Spleen (tissue), 11 donors: ENCODE measurements around the gene DTD2. TPM values are rescaled to one million over a fixed set of nuclear protein-coding genes. Genes with fewer than 3 reads are reported as not detected.
"Not testable (repeated sequence)": the region's sequence is repeated elsewhere in the genome, so short reads cannot be mapped to it uniquely, and the experiment has no call there.

Experiments used
- DNase-seq: peaks from one replicate; pipeline ENCODE4 v3.0.0-alpha.2; 2020
- H3K27ac ChIP-seq, 8 donors: fragments of 200-600 bp; sonication (generic) in 7 of 8; 1 replicate in 4 of 8; 2 replicates in 4 of 8; pipeline versions ENCODE4 v1.5.0 to v1.8.0; 2016 to 2021; ENCODE audit warnings: inconsistent platforms in 4 of 8, mild to moderate bottlenecking in 4 of 8, moderate library complexity in 1 of 8
- H3K27me3 ChIP-seq, 7 donors: fragments of 200-600 bp; sonication (generic) in 6 of 7; replicated peaks in 1 of 7; 1 replicate in 4 of 7; 2 replicates in 3 of 7; pipeline versions ENCODE4 v1.5.0 to v1.8.0; 2016 to 2021; ENCODE audit warnings: inconsistent platforms in 3 of 7, mild to moderate bottlenecking in 1 of 7
- H3K36me3 ChIP-seq, 6 donors: fragments of 200-600 bp; sonication (generic) in 5 of 6; 1 replicate in 4 of 6; 2 replicates in 2 of 6; pipeline versions ENCODE4 v1.5.0 to v1.8.0; 2016 to 2021; ENCODE audit warnings: inconsistent platforms in 2 of 6
- H3K4me1 ChIP-seq, 6 donors: fragments of 200-600 bp; sonication (generic) in 5 of 6; 1 replicate in 3 of 6; 2 replicates in 3 of 6; pipeline versions ENCODE4 v1.5.0 to v1.8.0; 2016 to 2021; ENCODE audit warnings: inconsistent platforms in 3 of 6
- H3K4me3 ChIP-seq, 8 donors: fragments of 200-600 bp; sonication (generic) in 7 of 8; 1 replicate in 4 of 8; 2 replicates in 4 of 8; pipeline versions ENCODE4 v1.5.0 to v1.8.0; 2016 to 2021; ENCODE audit warnings: inconsistent platforms in 4 of 8, mild to moderate bottlenecking in 4 of 8, moderate library complexity in 2 of 8
- H3K9me3 ChIP-seq, 8 donors: fragments of 200-600 bp; sonication (generic) in 7 of 8; 1 replicate in 4 of 8; 2 replicates in 4 of 8; pipeline versions ENCODE4 v1.5.0 to v1.8.0; 2016 to 2021; ENCODE audit warnings: inconsistent platforms in 4 of 8
- POLR2A ChIP-seq, 3 donors: fragments of 450-650 bp; IDR thresholded peaks; one replicate each; pipeline ENCODE4 v1.5.1; 2017; ENCODE audit warnings: antibody characterized with exemption in 3 of 3, mild to moderate bottlenecking in 1 of 3
- POLR2AphosphoS5 ChIP-seq, 3 donors: sonication (generic); formaldehyde crosslinking; IDR thresholded peaks; one replicate each; pipeline ENCODE4 v1.5.1; 2017; ENCODE audit warnings: antibody characterized with exemption in 3 of 3
- WGBS, 5 donors: extraction: QIAGEN DNeasy Blood & Tissue Kit in 3 of 5; methylation state at CpG; one replicate each; pipeline versions ENCODE4 v1.1.5 to v1.1.7; 2013 to 2018; 5-methylcytosine and 5-hydroxymethylcytosine counted together
- intact Hi-C: fragments of 100-400 bp; cut with DNase I; formaldehyde crosslinking; loops from one replicate; pipeline ENCODE4 v1.15.0; 2023; ENCODE audit warnings: low total_unique reads
- polyA plus RNA-seq, 3 donors: library from polyadenylated mRNA; stranded (reverse); fragments of 200-250 nt; gene quantifications; one replicate each; pipeline ENCODE4 v1.2.1, GENCODE V29; 2013
- total RNA-seq, 7 donors: library from RNA; depleted of rRNA in 3 of 7; stranded (reverse); fragments of >200 nt in 3 of 7; fragmentation: NEBNext Ultra II Directional in 4 of 7; extraction: Animal tissue kit (Norgen Biotek cat#: 25700) in 4 of 7; gene quantifications; one replicate each; pipeline versions ENCODE4 v1.1.0 to v1.2.1, GENCODE V29; 2016 to 2021
- TF ChIP-seq, protein P1 (sequence below), 11 experiments: fragments of 200-600 bp in 7 of 11; fragments of 450-650 bp in 4 of 11; sonication (generic) in 4 of 11; IDR thresholded peaks in 8 of 11; conservative IDR thresholded peaks in 3 of 11; 1 replicate in 7 of 11; 2 replicates in 4 of 11; pipeline versions ENCODE4 v1.4.0 to v1.8.0; 2016 to 2021; ENCODE audit warnings: antibody characterized with exemption in 11 of 11, inconsistent platforms in 4 of 11, mild to moderate bottlenecking in 1 of 11
- donor health status: healthy with polysubstance abuse.
- donor health status: DM: no; HTN: no; CAD: no; lungs with moderate emphysema.
- donor health status: DM: no; HTN: no; CAD: no.
- donor health status: Bipolar disorder and iron deficiency.
- donor health status: healthy.
- donor health status: DM: no; HTN: no; CAD: no.
- donor health status: DM: yes; HTN: yes; CAD: no.

The DTD2 gene
- total and polyA plus RNA-seq, 10 donors = 5.6 to 27.7 (median 15.9) TPM

DNA sequence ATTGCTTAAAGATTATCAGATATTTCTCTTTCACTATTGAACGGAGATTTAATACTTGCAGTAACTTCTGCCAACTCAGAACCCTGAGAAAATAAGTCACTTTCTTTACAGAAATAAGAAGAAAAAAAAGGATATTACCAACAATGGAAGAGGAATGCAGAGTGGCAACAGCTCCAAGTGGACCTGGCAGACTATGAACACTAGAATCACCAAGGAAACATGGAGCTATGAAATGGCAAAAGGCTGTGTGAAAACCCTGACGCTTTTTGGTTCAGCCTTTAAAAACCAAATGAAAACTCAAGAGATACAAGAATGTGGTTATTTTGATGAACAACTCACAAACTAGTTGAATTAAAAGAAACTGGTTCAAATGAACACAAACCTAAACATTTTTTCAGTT lies 17.7 kb downstream of the DTD2 start:
- peaks cover 0 to 4% (median 0%) of the 10 kb centered on the region in 6 donors for H3K36me3 ChIP-seq
- intact Hi-C loops = no loop called here
- H3K4me3 ChIP-seq = no peak overlapping the region
- no peaks in the 10 kb centered on the region for H3K27me3 ChIP-seq
- no peak for DNase-seq
- 88 to 100% (median 93%) methylated on average over 2 of the region's 2 CpGs for WGBS, 5 donors
- no peak for TF ChIP-seq POLR2AphosphoS5 (IDR thresholded peaks at IDR 0.05)
- H3K4me1 ChIP-seq = no peaks in the 10 kb centered on the region
- no peak overlapping the region for H3K27ac ChIP-seq
- H3K9me3 ChIP-seq = no peaks in the 10 kb centered on the region

DNA sequence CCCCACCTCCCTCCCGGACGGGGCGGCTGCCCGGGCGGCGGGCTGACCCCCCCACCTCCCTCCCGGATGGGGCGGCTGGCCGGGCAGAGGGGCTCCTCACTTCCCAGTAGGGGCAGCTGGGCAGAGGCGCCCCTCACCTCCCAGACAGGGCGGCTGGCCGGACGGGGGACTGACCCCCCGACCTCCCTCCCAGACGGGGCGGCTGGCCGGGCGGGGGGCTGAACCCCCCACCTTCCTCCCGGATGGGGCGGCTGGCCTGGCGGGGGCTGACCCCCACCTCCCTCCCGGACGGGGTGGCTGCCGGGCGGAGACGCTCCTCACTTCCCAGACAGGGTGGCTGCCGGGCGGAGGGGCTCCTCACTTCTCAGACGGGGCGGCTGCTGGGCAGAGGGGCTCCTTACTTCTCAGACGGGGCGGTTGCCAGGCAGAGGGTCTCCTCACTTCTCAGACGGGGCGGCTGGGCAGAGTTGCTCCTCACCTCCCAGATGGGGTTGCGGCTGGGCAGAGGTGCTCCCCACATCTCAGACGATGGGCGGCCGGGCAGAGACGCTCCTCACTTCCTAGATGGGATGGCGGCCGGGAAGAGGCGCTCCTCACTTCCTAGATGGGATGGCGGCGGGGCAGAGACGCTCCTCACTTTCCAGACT lies 20.1 kb downstream of the DTD2 start:
- H3K4me3 ChIP-seq, H3K9me3 ChIP-seq, H3K27ac ChIP-seq, H3K4me1 ChIP-seq, intact Hi-C loops, H3K27me3 ChIP-seq, H3K36me3 ChIP-seq: not testable (repeated sequence)
- DNase-seq = peak; percentile 56
- 92 to 97% (median 94%) methylated on average over 9 to 42 of the region's 45 CpGs for WGBS, 5 donors

DNA sequence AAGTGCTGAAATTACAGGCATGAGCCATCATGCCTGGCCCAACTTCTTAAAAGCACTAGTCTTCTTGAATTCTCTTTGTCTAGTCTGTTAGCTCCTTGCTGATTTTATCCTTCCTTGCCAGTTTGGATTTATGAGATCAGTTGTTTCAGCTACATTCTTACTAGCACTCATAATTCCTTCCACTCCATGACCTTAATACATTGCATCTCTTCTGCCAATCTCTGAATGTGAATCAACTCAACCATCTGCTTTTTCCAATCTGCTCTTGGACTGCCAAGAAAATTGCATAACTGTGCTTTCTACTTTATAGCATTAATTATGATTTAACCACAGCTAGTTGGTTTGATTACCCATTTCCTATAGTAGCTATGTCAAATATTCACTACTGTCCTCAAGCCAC lies 22.0 kb downstream of the DTD2 start:
- H3K36me3 ChIP-seq = no peaks in the 10 kb centered on the region
- no peaks in the 10 kb centered on the region for H3K27me3 ChIP-seq
- intact Hi-C loops = no loop called here
- H3K27ac ChIP-seq = peak overlapping the region in 3 of 8 donors; percentile 17 to 36 (median 36)
- H3K4me1 ChIP-seq = no peaks in the 10 kb centered on the region
- peaks cover 0 to 8% (median 0%) of the 10 kb centered on the region in 8 donors for H3K9me3 ChIP-seq
- DNase-seq = no peak
- TF ChIP-seq, protein P1, sequence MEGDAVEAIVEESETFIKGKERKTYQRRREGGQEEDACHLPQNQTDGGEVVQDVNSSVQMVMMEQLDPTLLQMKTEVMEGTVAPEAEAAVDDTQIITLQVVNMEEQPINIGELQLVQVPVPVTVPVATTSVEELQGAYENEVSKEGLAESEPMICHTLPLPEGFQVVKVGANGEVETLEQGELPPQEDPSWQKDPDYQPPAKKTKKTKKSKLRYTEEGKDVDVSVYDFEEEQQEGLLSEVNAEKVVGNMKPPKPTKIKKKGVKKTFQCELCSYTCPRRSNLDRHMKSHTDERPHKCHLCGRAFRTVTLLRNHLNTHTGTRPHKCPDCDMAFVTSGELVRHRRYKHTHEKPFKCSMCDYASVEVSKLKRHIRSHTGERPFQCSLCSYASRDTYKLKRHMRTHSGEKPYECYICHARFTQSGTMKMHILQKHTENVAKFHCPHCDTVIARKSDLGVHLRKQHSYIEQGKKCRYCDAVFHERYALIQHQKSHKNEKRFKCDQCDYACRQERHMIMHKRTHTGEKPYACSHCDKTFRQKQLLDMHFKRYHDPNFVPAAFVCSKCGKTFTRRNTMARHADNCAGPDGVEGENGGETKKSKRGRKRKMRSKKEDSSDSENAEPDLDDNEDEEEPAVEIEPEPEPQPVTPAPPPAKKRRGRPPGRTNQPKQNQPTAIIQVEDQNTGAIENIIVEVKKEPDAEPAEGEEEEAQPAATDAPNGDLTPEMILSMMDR (IDR thresholded peaks at IDR 0.05 in 8 of 11, conservative IDR thresholded peaks at IDR 0.05 in 3 of 11) = no peak
- no peak for TF ChIP-seq POLR2A (IDR thresholded peaks at IDR 0.05)
- no peak overlapping the region for H3K4me3 ChIP-seq

DNA sequence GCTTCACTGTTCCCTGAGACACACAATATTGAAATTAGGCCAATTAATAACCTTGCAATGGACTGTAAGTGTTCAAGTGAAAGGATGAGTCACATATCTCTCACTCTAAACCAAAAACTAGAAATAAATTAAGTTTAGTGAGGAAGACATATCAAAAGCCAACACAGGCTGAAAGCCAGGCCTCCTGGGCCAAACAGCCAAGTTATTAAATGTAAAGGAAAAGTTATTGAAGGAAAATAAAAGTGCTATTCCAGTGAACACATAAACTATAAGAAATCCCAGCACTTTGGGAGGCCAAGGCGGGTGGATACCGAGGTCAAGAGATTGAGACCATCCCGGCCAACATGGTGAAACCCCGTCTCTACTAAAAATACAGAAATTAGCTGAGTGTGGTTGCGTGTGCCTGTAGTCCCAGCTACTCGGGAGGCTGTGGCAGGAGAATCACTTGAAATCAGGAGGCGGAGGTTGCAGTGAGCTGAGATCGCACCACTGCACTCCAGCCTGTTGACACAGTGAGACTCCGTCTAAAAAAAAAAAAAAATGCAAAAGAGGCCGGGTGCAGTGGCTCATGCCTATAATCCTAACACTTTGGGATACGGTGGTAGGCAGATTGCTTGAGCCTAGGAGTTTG lies 26.6 kb downstream of the DTD2 start:
- H3K4me1 ChIP-seq = peaks cover 0 to 8% (median 0%) of the 10 kb centered on the region in 6 donors
- intact Hi-C loops = no loop called here
- H3K27me3 ChIP-seq = no peaks in the 10 kb centered on the region
- H3K27ac ChIP-seq = no peak overlapping the region
- TF ChIP-seq POLR2AphosphoS5 (IDR thresholded peaks at IDR 0.05) (no peak), POLR2A (IDR thresholded peaks at IDR 0.05) (no peak)
- TF ChIP-seq, protein P1 (IDR thresholded peaks at IDR 0.05 in 8 of 11, conservative IDR thresholded peaks at IDR 0.05 in 3 of 11) = no peak
- H3K4me3 ChIP-seq = no peak overlapping the region
- DNase-seq = no peak
- 95 to 98% (median 96%) methylated on average over 11 of the region's 11 CpGs for WGBS, 5 donors
- peaks cover 0 to 8% (median 0%) of the 10 kb centered on the region in 8 donors for H3K9me3 ChIP-seq
- no peaks in the 10 kb centered on the region for H3K36me3 ChIP-seq

DNA sequence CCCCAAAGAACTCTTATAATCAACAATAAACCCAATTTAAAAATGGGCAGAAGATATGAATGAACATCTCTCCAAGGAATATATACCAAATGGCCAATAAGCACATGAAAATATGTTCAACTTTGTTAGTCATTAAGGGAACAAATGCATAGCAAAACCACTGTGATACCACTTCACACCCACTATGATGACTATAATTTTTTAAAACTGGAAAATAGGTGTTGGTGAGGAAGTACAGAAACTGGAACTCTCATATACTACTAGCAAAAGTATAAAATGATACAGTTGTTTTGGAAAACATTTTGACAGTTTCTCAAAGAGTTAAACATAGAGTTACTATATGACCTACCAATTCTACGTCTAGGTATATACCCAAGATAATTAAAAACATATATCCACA lies 27.5 kb downstream of the DTD2 start:
- H3K4me3 ChIP-seq = no peak overlapping the region
- H3K27me3 ChIP-seq = no peaks in the 10 kb centered on the region
- H3K9me3 ChIP-seq = peaks cover 0 to 8% (median 0%) of the 10 kb centered on the region in 8 donors
- H3K36me3 ChIP-seq = no peaks in the 10 kb centered on the region
- WGBS, 5 donors = 85 to 95% (median 89%) methylated on average over 1 of the region's 1 CpG
- H3K27ac ChIP-seq = no peak overlapping the region
- TF ChIP-seq POLR2AphosphoS5 (IDR thresholded peaks at IDR 0.05) = no peak
- TF ChIP-seq, protein P1 (IDR thresholded peaks at IDR 0.05 in 8 of 11, conservative IDR thresholded peaks at IDR 0.05 in 3 of 11) = no peak
- TF ChIP-seq POLR2A (IDR thresholded peaks at IDR 0.05) = no peak
- no peak for DNase-seq
- intact Hi-C loops = no loop called here
- peaks cover 0 to 8% (median 0%) of the 10 kb centered on the region in 6 donors for H3K4me1 ChIP-seq
